Body of pancreas (tissue), 4 donors: Measurements from ENCODE around the gene ACTA2.

Experiments
- POLR2A ChIP-seq, 3 donors: fragments of 450-650 bp; IDR thresholded peaks; one replicate each; pipeline ENCODE4 v1.6.1; 2016; ENCODE audit warnings: antibody characterized with exemption in 3 of 3, mild to moderate bottlenecking in 2 of 3
- TF ChIP-seq, protein P1 (sequence below), 7 experiments: fragments of 450-650 bp in 4 of 7; fragments of 200-600 bp in 3 of 7; sonication (generic) in 3 of 7; IDR thresholded peaks; one replicate each; pipeline ENCODE4 v1.5.1; 2016 to 2019; ENCODE audit warnings: antibody characterized with exemption in 7 of 7

DNA sequence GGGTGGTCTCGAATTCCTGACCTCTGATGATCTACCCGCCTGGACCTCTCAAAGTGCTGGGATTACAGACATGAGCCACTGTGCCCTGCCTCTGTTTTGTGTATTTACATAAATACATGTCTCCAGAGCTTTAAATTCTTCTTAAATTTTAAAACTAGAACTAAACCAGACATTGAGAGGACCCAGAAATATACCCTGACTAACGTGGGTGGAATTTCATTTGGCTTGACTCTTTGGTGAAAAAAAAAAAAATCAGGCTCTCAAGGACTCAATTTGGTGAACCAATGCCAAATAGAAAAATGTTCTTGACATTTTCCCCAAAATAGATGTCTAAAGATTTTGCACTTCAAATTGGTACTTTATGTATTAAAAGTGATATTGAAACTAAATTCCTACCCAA lies 21.4 kb upstream of the ACTA2 start:
- TF ChIP-seq, protein P1, sequence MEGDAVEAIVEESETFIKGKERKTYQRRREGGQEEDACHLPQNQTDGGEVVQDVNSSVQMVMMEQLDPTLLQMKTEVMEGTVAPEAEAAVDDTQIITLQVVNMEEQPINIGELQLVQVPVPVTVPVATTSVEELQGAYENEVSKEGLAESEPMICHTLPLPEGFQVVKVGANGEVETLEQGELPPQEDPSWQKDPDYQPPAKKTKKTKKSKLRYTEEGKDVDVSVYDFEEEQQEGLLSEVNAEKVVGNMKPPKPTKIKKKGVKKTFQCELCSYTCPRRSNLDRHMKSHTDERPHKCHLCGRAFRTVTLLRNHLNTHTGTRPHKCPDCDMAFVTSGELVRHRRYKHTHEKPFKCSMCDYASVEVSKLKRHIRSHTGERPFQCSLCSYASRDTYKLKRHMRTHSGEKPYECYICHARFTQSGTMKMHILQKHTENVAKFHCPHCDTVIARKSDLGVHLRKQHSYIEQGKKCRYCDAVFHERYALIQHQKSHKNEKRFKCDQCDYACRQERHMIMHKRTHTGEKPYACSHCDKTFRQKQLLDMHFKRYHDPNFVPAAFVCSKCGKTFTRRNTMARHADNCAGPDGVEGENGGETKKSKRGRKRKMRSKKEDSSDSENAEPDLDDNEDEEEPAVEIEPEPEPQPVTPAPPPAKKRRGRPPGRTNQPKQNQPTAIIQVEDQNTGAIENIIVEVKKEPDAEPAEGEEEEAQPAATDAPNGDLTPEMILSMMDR (IDR thresholded peaks at IDR 0.05), result no peak
- no peak for TF ChIP-seq POLR2A (IDR thresholded peaks at IDR 0.05)
